GM06990 (cell line): Measurements from ENCODE around the gene CHL1.

Source experiments
- DNase-seq: peaks from one replicate; pipeline ENCODE4 v3.0.0-alpha.2; 2011; ENCODE audit not compliant: insufficient read length; ENCODE audit errors: extremely low read depth
- H3K27me3 ChIP-seq: replicated peaks from 2 replicates; pipeline ENCODE4 v1.6.0; 2011; ENCODE audit warnings: low read length; ENCODE audit not compliant: control insufficient read depth, insufficient read depth
- H3K36me3 ChIP-seq: 2 replicates; pipeline ENCODE4 v1.5.1; 2011; ENCODE audit warnings: low read length; ENCODE audit not compliant: control insufficient read depth, insufficient read depth
- H3K4me3 ChIP-seq: replicated peaks from 2 replicates; pipeline ENCODE4 v1.5.1; 2011; ENCODE audit warnings: low read depth, mild to moderate bottlenecking, control low read depth, low read length
- TF ChIP-seq, protein P1 (sequence below): IDR thresholded peaks from 2 replicates; pipeline ENCODE4 v1.5.1; 2011; ENCODE audit warnings: low read length, control low read depth, mild to moderate bottlenecking, inconsistent platforms; ENCODE audit not compliant: insufficient read depth, poor library complexity, severe bottlenecking

CHL1 gene

DNA sequence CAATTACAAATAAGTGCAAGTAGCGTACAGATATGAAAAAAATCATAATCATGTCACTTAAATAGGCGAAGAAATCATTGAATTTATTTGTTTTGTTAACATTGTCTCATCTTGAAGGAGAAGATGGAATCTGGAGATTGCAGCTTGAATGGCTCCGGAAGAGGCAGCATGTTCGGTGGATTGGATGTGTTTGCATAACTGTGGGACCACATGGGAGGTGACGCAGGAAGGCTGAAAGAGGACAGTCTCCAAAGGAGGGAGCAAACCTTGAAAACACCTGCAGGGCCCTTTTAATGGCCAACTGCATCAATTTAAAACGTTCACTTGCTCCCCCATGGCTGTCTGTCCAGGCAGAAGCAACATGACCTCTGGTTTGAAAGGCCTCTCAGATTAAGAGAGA, 61.3 kb downstream of the CHL1 start:
- Histone ChIP-seq H3K36me3 (no peaks in the 10 kb centered on the region), H3K4me3 (no peak overlapping the region), H3K27me3 (no peaks in the 10 kb centered on the region)
- DNase-seq = no peak
- TF ChIP-seq, protein P1, sequence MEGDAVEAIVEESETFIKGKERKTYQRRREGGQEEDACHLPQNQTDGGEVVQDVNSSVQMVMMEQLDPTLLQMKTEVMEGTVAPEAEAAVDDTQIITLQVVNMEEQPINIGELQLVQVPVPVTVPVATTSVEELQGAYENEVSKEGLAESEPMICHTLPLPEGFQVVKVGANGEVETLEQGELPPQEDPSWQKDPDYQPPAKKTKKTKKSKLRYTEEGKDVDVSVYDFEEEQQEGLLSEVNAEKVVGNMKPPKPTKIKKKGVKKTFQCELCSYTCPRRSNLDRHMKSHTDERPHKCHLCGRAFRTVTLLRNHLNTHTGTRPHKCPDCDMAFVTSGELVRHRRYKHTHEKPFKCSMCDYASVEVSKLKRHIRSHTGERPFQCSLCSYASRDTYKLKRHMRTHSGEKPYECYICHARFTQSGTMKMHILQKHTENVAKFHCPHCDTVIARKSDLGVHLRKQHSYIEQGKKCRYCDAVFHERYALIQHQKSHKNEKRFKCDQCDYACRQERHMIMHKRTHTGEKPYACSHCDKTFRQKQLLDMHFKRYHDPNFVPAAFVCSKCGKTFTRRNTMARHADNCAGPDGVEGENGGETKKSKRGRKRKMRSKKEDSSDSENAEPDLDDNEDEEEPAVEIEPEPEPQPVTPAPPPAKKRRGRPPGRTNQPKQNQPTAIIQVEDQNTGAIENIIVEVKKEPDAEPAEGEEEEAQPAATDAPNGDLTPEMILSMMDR = no peak

DNA sequence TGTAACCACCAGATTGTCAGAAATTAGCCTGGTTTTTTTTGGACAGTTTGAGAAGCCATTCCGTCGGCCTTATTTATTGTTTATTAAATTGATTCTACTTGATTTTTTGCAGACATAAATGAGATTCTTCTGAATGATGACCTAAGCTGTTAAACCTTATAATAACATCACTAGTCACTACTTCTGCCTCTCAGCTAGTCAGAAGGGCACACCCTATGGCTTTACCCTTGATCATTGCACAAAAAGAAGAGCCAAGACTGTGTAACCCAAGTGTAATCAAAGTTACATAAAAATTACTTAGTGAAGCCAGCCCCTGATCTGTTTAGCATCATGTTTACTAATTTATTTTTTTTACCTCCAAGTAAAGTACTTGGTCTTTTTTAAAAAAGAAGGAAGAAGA, 64.3 kb downstream of the CHL1 start:
- TF ChIP-seq, protein P1 = no peak
- DNase-seq = no peak
- H3K27me3 ChIP-seq = no peaks in the 10 kb centered on the region
- H3K36me3 ChIP-seq = no peaks in the 10 kb centered on the region
- no peak overlapping the region for H3K4me3 ChIP-seq

DNA sequence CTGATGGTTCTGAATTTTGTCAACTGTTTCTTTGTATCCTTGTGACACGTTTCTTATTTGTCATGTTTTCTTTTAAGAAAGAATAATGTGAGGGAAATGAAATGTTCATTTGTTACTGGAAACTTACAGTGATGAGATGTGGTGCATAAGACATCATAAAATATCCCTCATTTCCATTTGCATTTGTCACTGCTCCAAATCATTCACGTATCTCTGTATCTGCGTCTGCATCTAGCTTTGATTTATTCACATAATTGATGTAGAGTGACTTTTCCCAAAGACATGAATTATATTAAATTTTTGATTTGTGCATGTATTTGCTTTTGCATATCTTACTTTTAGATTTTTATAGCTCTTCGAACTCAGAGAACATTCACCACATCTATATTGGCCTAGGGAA, 66.8 kb downstream of the CHL1 start:
- TF ChIP-seq, protein P1 = no peak
- H3K27me3 ChIP-seq = no peaks in the 10 kb centered on the region
- no peak for DNase-seq
- no peak overlapping the region for H3K4me3 ChIP-seq
- H3K36me3 ChIP-seq = no peaks in the 10 kb centered on the region

DNA sequence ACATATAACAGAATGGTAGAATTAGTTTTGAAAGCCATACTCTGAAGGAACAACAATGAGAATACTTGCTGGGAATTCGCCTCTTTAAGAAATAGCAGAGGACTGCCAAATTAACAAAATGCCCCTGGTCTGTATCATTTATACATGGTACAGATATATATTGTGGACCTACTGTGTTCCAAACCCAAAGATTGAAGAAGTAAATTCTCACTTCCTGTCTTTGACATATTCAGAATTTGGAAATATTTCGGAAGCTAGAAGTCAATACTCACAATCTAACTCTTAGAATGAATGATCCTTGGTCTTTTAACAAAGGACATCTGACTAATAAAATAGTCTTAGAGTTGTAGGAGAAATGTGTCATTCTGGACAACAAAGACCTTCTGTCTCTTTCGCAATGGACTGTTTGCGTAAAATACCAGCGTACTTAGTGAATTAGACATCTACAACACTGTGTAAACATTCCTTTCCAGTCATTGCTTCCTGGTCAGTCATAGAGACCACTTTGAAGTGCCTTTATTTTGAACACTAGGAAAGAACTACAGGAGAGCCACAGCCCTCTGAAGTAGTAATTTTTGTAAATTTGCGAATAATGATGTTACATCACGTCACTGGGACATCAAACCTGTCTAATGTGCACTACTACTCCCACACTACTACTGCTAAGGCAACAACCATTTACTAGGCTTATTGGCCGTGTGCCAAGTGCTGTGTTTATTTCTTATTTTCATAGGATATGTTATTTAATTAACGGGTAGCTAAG, 68.0 kb downstream of the CHL1 start:
- no peak overlapping the region for H3K4me3 ChIP-seq
- DNase-seq = no peak
- H3K27me3 ChIP-seq = no peaks in the 10 kb centered on the region
- TF ChIP-seq, protein P1 = no peak
- H3K36me3 ChIP-seq = no peaks in the 10 kb centered on the region

DNA sequence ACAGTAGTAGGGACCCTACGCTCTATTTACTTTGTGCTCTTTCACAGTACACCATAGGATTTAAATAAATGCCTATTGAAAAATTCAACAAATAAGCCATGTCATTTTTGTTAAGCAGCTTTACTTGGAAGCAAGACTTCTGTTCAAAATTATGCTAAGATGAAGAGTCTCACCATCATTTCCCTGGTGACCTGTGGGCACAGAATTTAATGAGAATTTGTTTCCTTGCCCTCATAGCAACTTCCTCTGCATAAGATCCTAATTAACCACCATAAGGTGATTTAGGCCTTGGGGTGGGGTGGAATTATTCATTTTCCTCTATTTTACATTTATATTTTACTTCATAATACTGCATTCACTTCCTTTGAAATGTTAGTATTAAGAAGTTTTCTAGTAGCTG, 70.5 kb downstream of the CHL1 start:
- Histone ChIP-seq H3K36me3 (no peaks in the 10 kb centered on the region), H3K27me3 (no peaks in the 10 kb centered on the region), H3K4me3 (no peak overlapping the region)
- TF ChIP-seq, protein P1 = no peak
- no peak for DNase-seq

DNA sequence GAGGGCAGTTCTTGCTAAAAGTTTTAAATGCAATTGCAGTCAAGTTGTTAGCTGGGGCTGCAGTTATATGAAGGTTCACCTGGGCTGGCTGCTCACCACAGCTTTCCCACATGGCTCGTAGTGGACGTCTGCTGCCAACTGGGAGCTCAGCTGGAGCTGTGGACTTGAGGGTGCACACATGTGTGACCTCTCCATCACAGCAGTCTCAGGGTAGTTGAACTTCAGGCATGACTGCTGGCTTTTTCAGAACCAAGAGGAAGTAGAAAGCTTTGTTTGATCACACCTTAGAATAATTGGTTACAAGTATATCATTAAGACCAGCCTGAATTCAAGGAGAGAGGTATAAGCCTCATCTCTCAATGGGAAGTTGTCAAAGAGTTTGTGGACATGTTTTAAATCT, 74.1 kb downstream of the CHL1 start:
- H3K27me3 ChIP-seq = no peaks in the 10 kb centered on the region
- DNase-seq = no peak
- TF ChIP-seq, protein P1 = no peak
- H3K36me3 ChIP-seq = no peaks in the 10 kb centered on the region
- H3K4me3 ChIP-seq = no peak overlapping the region
